Endothelial cell of umbilical vein (primary cell): ENCODE results near the gene CBFA2T3. TPM values are rescaled to one million over a fixed set of nuclear protein-coding genes. Genes with fewer than 3 reads are reported as not detected.

ENCODE experiments used
- BruUV-seq: library from RNA; stranded (reverse); fragments of 400-500 nt; replicated peaks from 2 replicates; lab custom pipeline; 2021; lab: Mats Ljungman, UMichigan
- CTCF ChIA-PET: fragments of 300-600, 350-600 bp; sonication (Branson Sonifier 250); formaldehyde crosslinking; loops from one replicate; lab custom pipeline; 2021; ENCODE audit warnings: antibody characterized with exemption, inconsistent platforms; lab: Charles Lee
- POLR2A ChIA-PET: fragments of 300-600, 350-600 bp; sonication (Branson Sonifier 250); formaldehyde crosslinking; loops from one replicate; lab custom pipeline; 2021; ENCODE audit warnings: antibody characterized with exemption, inconsistent platforms; lab: Charles Lee
- DNase-seq: peaks from one replicate; pipeline ENCODE4 v3.0.0-alpha.2; 2011; ENCODE audit warnings: low read depth, low spot score
- FAIRE-seq: peaks from 2 replicates; lab custom pipeline; 2011; peaks lifted over from hg19 to GRCh38; lab: Jason Lieb, UNC
- H2AFZ ChIP-seq: 2 replicates; pipeline ENCODE4 v1.6.0; 2012; ENCODE audit warnings: low read depth, low read length, control low read depth, inconsistent platforms
- H3K27ac ChIP-seq: 2 replicates; pipeline ENCODE4 v1.5.1; 2011; ENCODE audit warnings: low read depth, mild to moderate bottlenecking, control low read depth, low read length, moderate library complexity; ENCODE audit not compliant: insufficient read depth
- H3K27me3 ChIP-seq, 2 experiments: 2 replicates each; pipeline versions ENCODE4 v1.6.0 to v1.6.1; 2011; ENCODE audit warnings: low read length in 2 of 2, mixed read lengths in 1 of 2; ENCODE audit not compliant: control insufficient read depth in 2 of 2, insufficient read depth in 2 of 2
- H3K36me3 ChIP-seq, 2 experiments: 2 replicates in 1 of 2; 3 replicates in 1 of 2; pipeline ENCODE4 v1.5.1; 2011; ENCODE audit warnings: low read length in 2 of 2, mild to moderate bottlenecking in 1 of 2, moderate library complexity in 1 of 2; ENCODE audit not compliant: control insufficient read depth in 2 of 2, insufficient read depth in 2 of 2; ENCODE audit errors: extremely low read depth in 1 of 2
- H3K4me1 ChIP-seq: 3 replicates; pipeline ENCODE4 v1.5.1; 2011; ENCODE audit warnings: mild to moderate bottlenecking, low read length; ENCODE audit not compliant: control insufficient read depth, insufficient read depth; ENCODE audit errors: extremely low read depth
- H3K4me2 ChIP-seq: 2 replicates; pipeline ENCODE4 v1.6.1; 2011; ENCODE audit warnings: low read length, control low read depth, mixed read lengths; ENCODE audit not compliant: insufficient read depth
- H3K4me3 ChIP-seq, 3 experiments: fragments of 200-600 bp in 1 of 3; sonication (generic), shearing (Covaris generic) in 1 of 3; replicated peaks in 1 of 3; 2 replicates each; pipeline ENCODE4 v1.5.1; 2011 to 2016; ENCODE audit warnings: control low read depth in 3 of 3, low read length in 3 of 3, mild to moderate bottlenecking in 2 of 3, inconsistent platforms in 1 of 3, low read depth in 1 of 3, moderate library complexity in 1 of 3; ENCODE audit not compliant: insufficient read depth in 1 of 3
- H3K79me2 ChIP-seq: 2 replicates; pipeline ENCODE4 v1.6.0; 2012; ENCODE audit warnings: low read length, inconsistent platforms; ENCODE audit not compliant: control insufficient read depth, insufficient read depth
- H3K9ac ChIP-seq: replicated peaks from 2 replicates; pipeline ENCODE3; 2011; ENCODE audit warnings: low read length, control low read depth; ENCODE audit not compliant: insufficient read depth; ENCODE audit errors: extremely low read depth
- H3K9me1 ChIP-seq: replicated peaks from 3 replicates; pipeline ENCODE4 v1.6.0; 2011; ENCODE audit warnings: mild to moderate bottlenecking, low read length; ENCODE audit not compliant: control insufficient read depth, insufficient read depth; ENCODE audit errors: extremely low read depth
- H3K9me3 ChIP-seq: replicated peaks from 2 replicates; pipeline ENCODE4 v1.5.1; 2012; ENCODE audit warnings: low read length, inconsistent platforms; ENCODE audit not compliant: control insufficient read depth, insufficient read depth
- H4K20me1 ChIP-seq: replicated peaks from 2 replicates; pipeline ENCODE3; 2011; ENCODE audit warnings: mild to moderate bottlenecking, low read length; ENCODE audit not compliant: control insufficient read depth, insufficient read depth; ENCODE audit errors: extremely low read depth
- CTCF ChIP-seq, 2 donors: IDR thresholded peaks; 1 replicate in 1 of 2; 2 replicates in 1 of 2; pipeline ENCODE4 v1.5.1; 2011; ENCODE audit warnings: low read length in 2 of 2, mild to moderate bottlenecking in 2 of 2, moderate library complexity in 2 of 2, control low read depth in 1 of 2, inconsistent platforms in 1 of 2, low read depth in 1 of 2; ENCODE audit not compliant: insufficient read depth in 1 of 2; ENCODE audit errors: extremely low read depth in 1 of 2
- EZH2 ChIP-seq: IDR thresholded peaks from 2 replicates; pipeline ENCODE4 v1.6.1; 2012; ENCODE audit warnings: borderline replicate concordance, low read depth, mild to moderate bottlenecking, moderate library complexity, low read length, inconsistent platforms; ENCODE audit not compliant: severe bottlenecking
- FOS ChIP-seq: IDR thresholded peaks from 2 replicates; pipeline ENCODE4 v1.6.1; 2011; ENCODE audit warnings: mild to moderate bottlenecking, low read length, moderate library complexity, borderline replicate concordance; ENCODE audit not compliant: insufficient read depth
- GATA2 ChIP-seq: IDR thresholded peaks from 2 replicates; pipeline ENCODE4 v1.7.0; 2011; ENCODE audit warnings: low read depth, mild to moderate bottlenecking, moderate library complexity, mixed read lengths, low read length; ENCODE audit not compliant: insufficient read length, insufficient read depth
- JUN ChIP-seq: IDR thresholded peaks from 2 replicates; pipeline ENCODE4 v1.6.1; 2011; ENCODE audit warnings: borderline replicate concordance, low read depth; ENCODE audit not compliant: insufficient read length, insufficient read depth
- MAX ChIP-seq: IDR thresholded peaks from 2 replicates; pipeline ENCODE4 v1.6.1; 2011; ENCODE audit not compliant: insufficient read depth, insufficient read length
- MYC ChIP-seq: IDR thresholded peaks from one replicate; pipeline ENCODE4 v1.6.1; 2011; ENCODE audit warnings: mild to moderate bottlenecking, low read depth, low read length
- POLR2A ChIP-seq: IDR thresholded peaks from 2 replicates; pipeline ENCODE4 v1.6.1; 2012; ENCODE audit warnings: low read depth, mild to moderate bottlenecking, control low read depth, low read length
- POLR2AphosphoS5 ChIP-seq: IDR thresholded peaks from 2 replicates; pipeline ENCODE4 v1.6.1; 2012; ENCODE audit warnings: low read depth, mild to moderate bottlenecking, control low read depth, low read length, moderate library complexity; ENCODE audit not compliant: insufficient read depth
- dilution Hi-C: fragments of 300-500 bp; cut with MboI; formaldehyde crosslinking; loops from one replicate; pipeline ENCODE4 v1.15.0; 2019; ENCODE audit warnings: low sequenced_read_pairs; ENCODE audit not compliant: extremely low pct_ligation_motif_present
- intact Hi-C: fragments of 100-400 bp; cut with micrococcal nuclease; formaldehyde crosslinking; loops from one replicate; pipeline ENCODE4 v1.10.0; 2022
- polyA plus RNA-seq, 4 experiments: library from polyadenylated mRNA; depleted of rRNA in 3 of 4; stranded (reverse) in 3 of 4; unstranded in 1 of 4; fragments of >200 nt; gene quantifications; 2 replicates each; pipeline versions ENCODE4 v1.2.1 to v1.2.3, GENCODE V29; 2011 to 2012; ENCODE audit warnings: missing spikeins in 1 of 4
- total RNA-seq: library from RNA; stranded (reverse); gene quantifications from 2 replicates; pipeline ENCODE4 v1.2.3, GENCODE V29; 2021

Gene CBFA2T3
- total and polyA plus RNA-seq, 2 donors (not counting 3 experiments of a cell fraction or from before 2014, with no cell fraction given), result not detected

GRCh38 chr16:88882358-88883030, 94.5 kb downstream of the CBFA2T3 start:
- intact Hi-C loops, result no loop called here

More at GRCh38 chr16:88882358-88883030, 94.5 kb downstream of the CBFA2T3 start:
- Histone ChIP-seq H3K4me3 (no peak overlapping the region), H3K36me3 (no peaks in the 10 kb centered on the region), H4K20me1 (no peaks in the 10 kb centered on the region), H3K79me2 (no peaks in the 10 kb centered on the region), H3K4me1 (no peaks in the 10 kb centered on the region), H3K9me3 (no peaks in the 10 kb centered on the region), H3K4me2 (no peak overlapping the region), H3K27me3 (no peaks in the 10 kb centered on the region), H3K27ac (no peak overlapping the region), H3K9me1 (no peaks in the 10 kb centered on the region), H2AFZ (no peak overlapping the region), H3K9ac (no peak overlapping the region)
- DNase-seq (no peak), FAIRE-seq (no peak)
- TF ChIP-seq POLR2A, result no peak
- TF ChIP-seq EZH2, result no peak
- no peak for TF ChIP-seq CTCF (IDR thresholded peaks at IDR 0.05; ENCODE audit: extremely low read depth in 1 of 2, insufficient read depth in 1 of 2, low read depth in 1 of 2, low read length in 2 of 2)
- no peak for TF ChIP-seq GATA2
- TF ChIP-seq MAX, result no peak
- no peak for TF ChIP-seq POLR2AphosphoS5
- no peak for TF ChIP-seq FOS
- TF ChIP-seq JUN, result no peak
- TF ChIP-seq MYC, result no peak
- POLR2A ChIA-PET, result no interaction called here
- dilution Hi-C loops, result no loop called here
- BruUV-seq, result no TSS peak
- CTCF ChIA-PET, result no interaction called here
